Activated CD8-positive, alpha-beta T cell treated with anti-CD3 and anti-CD28 coated beads, Interleukin-2, amount 10 ng/mL, durations not matched to agents 7 days and 5 days (primary cell): Measurements from ENCODE around the gene CLCNKB. TPM values are rescaled to one million over a fixed set of nuclear protein-coding genes. Genes with fewer than 3 reads are reported as not detected.
"Not testable (repeated sequence)": the region's sequence is repeated elsewhere in the genome, so short reads cannot be mapped to it uniquely, and the experiment has no call there.

Experiments
- ATAC-seq: fragments of 150-1000 bp; cut with Tn5 transposase; one replicate; pipeline ENCODE4 v1.10.0; 2021; ENCODE audit warnings: moderate library complexity
- CTCF ChIA-PET: fragments of 350-600 bp; sonication (Branson Sonifier 250); formaldehyde crosslinking; loops from one replicate; lab custom pipeline; 2021; ENCODE audit warnings: antibody characterized with exemption; lab: Charles Lee
- POLR2A ChIA-PET: fragments of 350-600 bp; sonication (Branson Sonifier 250); formaldehyde crosslinking; loops from one replicate; lab custom pipeline; 2021; ENCODE audit warnings: antibody characterized with exemption; lab: Charles Lee
- DNase-seq: peaks from one replicate; pipeline ENCODE4 v3.0.0-alpha.2; 2020
- H3K27ac Mint-ChIP-seq: one replicate; pipeline ENCODE4 v1.8.0; 2021; ENCODE audit warnings: mild to moderate bottlenecking, mixed read lengths
- H3K27me3 Mint-ChIP-seq: one replicate; pipeline ENCODE4 v1.8.0; 2021; ENCODE audit warnings: low read depth, mixed read lengths
- H3K36me3 Mint-ChIP-seq: one replicate; pipeline ENCODE4 v1.8.0; 2021; ENCODE audit warnings: low read depth, mixed read lengths
- H3K4me1 Mint-ChIP-seq: one replicate; pipeline ENCODE4 v1.8.0; 2021; ENCODE audit warnings: low read depth, mixed read lengths
- H3K4me3 Mint-ChIP-seq: one replicate; pipeline ENCODE4 v1.8.0; 2021; ENCODE audit warnings: mild to moderate bottlenecking, mixed read lengths
- H3K9me3 Mint-ChIP-seq: one replicate; pipeline ENCODE4 v1.8.0; 2022; ENCODE audit warnings: mixed read lengths; ENCODE audit not compliant: insufficient read depth
- total RNA-seq, 2 experiments: library from RNA; stranded (reverse); gene quantifications; one replicate each; pipeline ENCODE4 v1.2.3, GENCODE V29; 2021

Gene CLCNKB
- total RNA-seq, 2 experiments from 2014 or later: not detected

DNA sequence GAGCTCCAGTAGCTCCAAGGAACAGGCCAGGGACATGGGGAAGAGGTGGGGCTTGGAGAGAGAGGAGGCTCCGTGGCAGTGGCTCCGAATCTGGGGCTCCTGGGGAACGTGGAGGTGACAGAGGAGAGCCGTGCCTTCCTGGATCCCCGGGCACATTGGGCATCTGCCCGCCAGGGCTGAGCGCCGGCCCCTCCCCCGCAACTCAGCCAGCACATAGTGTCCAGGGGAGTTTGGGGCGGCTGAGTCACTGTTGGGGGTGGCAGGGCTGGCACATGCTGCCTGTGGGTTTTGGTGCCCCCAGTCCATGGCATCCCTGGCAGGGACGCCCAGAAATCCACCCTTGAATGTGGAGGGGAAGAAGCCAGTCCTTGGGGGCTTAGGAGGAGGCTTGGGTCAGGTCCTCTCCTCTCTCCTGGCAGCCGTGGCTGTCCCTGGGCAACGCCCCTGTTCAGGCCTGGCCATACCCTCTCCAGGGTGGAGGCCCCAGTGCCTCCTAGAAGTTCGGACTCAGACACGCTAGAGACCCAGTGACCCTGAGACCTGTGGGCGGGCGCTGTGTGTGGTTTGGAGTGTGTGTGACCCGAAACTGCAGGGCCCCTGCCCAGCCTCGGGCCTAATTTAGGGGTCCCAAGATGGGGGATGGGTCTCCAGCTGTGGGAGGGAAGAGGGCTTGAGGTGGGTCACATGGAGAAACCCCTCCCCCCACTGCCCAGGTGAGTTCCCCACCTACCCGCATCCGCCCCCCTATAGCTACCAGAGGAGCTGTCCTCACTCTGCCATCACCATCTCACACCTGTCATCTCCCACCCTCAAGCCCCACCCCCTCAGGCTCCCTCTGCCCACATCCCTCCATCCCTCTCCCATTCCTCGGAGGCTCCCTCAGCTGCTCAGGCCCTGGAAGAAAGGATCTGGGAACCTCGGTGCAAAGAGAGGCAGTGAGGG is 27.4 kb upstream of the CLCNKB start:
- peaks cover 4% of the 10 kb centered on the region for H3K27me3 Mint-ChIP-seq
- no peaks in the 10 kb centered on the region for H3K9me3 Mint-ChIP-seq
- DNase-seq (no peak), ATAC-seq (no peak)
- no peak overlapping the region for H3K27ac Mint-ChIP-seq
- no peaks in the 10 kb centered on the region for H3K36me3 Mint-ChIP-seq
- ChIA-PET CTCF (no interaction called here), POLR2A (no interaction called here)
- no peak overlapping the region for H3K4me3 Mint-ChIP-seq
- H3K4me1 Mint-ChIP-seq: peaks cover 6% of the 10 kb centered on the region

DNA sequence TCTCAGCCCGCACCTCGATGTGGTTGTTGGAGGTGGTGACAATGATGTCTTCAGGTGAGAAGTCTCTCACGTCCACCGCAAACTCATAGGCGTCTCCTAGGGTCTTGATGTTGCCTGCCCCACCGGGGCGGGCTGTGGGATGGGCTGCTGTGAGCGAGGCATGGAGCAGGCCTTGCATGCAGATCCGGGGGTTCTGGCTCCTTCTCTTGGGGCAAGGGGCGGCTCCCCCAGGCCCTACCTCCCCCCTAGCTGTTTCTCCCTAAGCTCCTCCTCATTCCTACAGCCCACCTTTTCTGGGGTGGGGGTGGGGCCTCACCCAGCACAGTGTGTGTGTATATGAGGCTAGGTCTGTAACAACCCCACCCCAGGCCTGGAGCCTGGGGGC is 26.5 kb upstream of the CLCNKB start:
- CTCF ChIA-PET: no interaction called here
- H3K9me3 Mint-ChIP-seq: no peaks in the 10 kb centered on the region
- no peaks in the 10 kb centered on the region for H3K36me3 Mint-ChIP-seq
- DNase-seq: no peak
- H3K4me1 Mint-ChIP-seq: peaks cover 6% of the 10 kb centered on the region
- H3K27me3 Mint-ChIP-seq: peaks cover 4% of the 10 kb centered on the region
- POLR2A ChIA-PET: no interaction called here
- ATAC-seq: no peak
- no peak overlapping the region for H3K27ac Mint-ChIP-seq
- no peak overlapping the region for H3K4me3 Mint-ChIP-seq

DNA sequence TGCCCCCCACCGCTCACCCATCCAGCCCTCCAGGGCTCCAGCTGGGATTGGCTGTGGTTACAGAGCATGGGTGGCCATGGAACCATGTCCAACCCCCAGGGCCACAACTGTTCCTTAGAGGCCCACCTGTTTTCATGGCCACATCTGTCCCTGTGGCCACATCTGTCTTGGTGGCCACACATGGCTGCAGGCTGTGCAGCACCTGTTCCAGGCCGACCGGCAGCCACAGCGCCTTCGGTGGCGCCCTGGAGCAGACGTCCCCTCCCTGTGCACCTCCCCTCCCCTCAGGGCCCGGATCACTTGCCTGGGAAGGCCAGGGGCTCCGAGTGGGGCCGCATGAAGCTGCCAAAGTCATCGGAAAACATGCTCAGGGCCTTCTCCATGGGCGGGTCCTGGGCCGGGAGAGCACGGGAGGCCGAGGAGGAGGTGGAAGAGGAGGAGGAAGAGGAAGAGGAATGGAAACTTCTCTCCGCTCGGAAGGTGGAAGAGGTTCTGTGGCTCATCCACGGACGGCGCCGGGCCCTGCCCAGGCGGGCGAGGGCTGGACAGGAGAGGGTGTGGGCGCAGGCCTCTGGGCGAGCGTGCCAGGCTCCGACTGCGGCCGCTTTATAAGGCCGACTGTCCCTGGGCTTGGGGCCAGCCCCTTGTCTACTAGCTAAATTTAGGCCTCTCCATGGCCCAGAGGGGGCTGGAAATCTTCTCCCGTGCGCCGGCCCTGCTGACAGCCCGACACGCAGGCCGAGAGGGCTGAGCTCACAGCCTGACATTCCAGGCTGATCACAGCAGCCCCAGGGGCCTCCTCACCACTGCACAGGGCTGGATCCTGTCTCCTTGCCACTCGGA is 25.9 kb upstream of the CLCNKB start, which contains the start of gene HSPB7:
Gene HSPB7 (minus strand): TSS at position 583 of the 843 bp plus-strand sequence. CDS start 80 bp downstream, at position 503.
- CTCF ChIA-PET: interaction anchor here (1.0 kb wide), 1 partner anchor 61 kb away, joined by 4 read pairs; no protein-coding TSS in a partner anchor
- ATAC-seq (no peak), DNase-seq (no peak)
- POLR2A ChIA-PET: no interaction called here
- Mint-ChIP-seq H3K4me3 (no peak within 1 kb of the TSS), H3K27me3 (peaks cover 4% of the 10 kb centered on the region), H3K4me1 (no peaks in the 10 kb centered on the region), H3K9me3 (no peaks in the 10 kb centered on the region), H3K27ac (no peak within 1 kb of the TSS), H3K36me3 (no peaks in the 10 kb centered on the region)

DNA sequence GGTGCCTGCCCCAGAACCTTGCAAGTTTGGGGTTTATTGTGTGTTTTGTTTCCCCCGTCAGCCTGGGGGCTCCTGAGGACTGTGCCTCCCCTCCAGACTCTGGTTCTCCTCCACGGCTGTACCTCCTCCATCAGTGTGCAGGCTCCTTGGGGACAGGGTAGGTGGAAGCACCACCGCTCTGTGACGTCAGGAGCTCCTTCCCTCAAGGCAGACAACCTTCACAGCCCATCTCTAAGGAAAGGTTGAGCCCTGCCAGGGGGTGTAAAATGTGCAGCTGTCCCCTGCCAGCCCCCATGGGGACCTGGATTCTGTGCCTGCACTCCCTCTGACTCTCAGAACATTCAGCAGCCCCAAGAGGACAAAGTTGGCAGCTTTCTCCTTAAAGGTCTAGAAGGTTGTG is 25.3 kb upstream of the CLCNKB start:
- DNase-seq: no peak
- Mint-ChIP-seq H3K4me3 (no peak overlapping the region), H3K4me1 (no peaks in the 10 kb centered on the region), H3K9me3 (no peaks in the 10 kb centered on the region), H3K27ac (no peak overlapping the region), H3K36me3 (no peaks in the 10 kb centered on the region), H3K27me3 (peaks cover 4% of the 10 kb centered on the region)
- CTCF ChIA-PET: interaction anchor here (1.0 kb wide), 1 partner anchor 61 kb away, joined by 4 read pairs; no protein-coding TSS in a partner anchor
- POLR2A ChIA-PET: no interaction called here
- ATAC-seq: no peak

DNA sequence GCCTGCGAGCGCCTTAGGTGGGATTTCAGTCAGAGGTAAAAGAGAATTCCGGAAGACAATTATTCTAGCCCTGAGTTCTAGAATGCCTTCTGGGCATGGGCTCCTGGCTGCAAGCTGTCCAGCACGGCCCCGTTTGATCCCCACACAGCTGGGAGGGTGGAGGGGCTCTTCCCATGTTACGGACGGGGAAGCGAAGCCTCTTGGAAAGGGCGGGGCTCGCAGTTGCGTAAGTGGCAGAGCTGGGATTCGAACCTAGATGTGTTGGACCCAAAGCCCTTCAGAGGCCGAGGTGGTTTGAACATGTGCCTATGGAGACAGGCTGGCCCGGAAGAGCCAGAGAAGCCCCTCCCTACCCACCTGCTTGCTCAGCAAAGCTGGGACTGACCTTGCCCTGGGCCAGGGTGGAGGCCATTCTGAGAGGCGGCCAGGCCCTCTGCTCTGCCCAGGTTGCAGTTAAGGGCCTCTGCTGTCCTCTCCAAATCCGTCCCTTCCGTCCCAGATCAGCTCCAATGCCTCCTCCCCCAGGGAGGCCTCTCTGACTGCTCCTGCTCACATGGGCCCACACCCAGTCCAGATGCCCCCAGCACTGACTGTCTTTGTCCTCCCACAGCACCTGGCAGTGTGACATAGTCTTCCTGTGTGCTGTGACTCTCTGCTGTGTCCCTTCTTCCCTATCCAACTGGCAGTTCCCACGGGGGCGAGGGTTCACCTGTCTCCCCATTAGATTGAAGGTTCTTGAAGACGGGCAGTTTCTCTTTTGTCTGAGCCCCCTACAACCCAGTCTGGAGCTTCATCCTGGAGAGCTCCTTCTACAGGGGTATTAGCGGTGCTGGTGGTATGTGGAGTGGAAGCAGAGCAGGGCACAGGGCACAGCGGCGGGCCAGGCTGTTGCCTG is 24.6 kb upstream of the CLCNKB start:
- DNase-seq (no peak), ATAC-seq (no peak)
- no peak overlapping the region for H3K27ac Mint-ChIP-seq
- no peak overlapping the region for H3K4me3 Mint-ChIP-seq
- H3K36me3 Mint-ChIP-seq: no peaks in the 10 kb centered on the region
- H3K9me3 Mint-ChIP-seq: no peaks in the 10 kb centered on the region
- H3K27me3 Mint-ChIP-seq: peaks cover 4% of the 10 kb centered on the region
- no peaks in the 10 kb centered on the region for H3K4me1 Mint-ChIP-seq
- CTCF ChIA-PET: interaction anchor here (1.0 to 1.9 kb wide), 2 partner anchors 11 to 60 kb away, joined by 4 to 6 read pairs; no protein-coding TSS in a partner anchor
- POLR2A ChIA-PET: interaction anchor here (0.6 to 1.0 kb wide), 2 partner anchors 19 to 296 kb away, joined by 3 read pairs; no protein-coding TSS in a partner anchor

DNA sequence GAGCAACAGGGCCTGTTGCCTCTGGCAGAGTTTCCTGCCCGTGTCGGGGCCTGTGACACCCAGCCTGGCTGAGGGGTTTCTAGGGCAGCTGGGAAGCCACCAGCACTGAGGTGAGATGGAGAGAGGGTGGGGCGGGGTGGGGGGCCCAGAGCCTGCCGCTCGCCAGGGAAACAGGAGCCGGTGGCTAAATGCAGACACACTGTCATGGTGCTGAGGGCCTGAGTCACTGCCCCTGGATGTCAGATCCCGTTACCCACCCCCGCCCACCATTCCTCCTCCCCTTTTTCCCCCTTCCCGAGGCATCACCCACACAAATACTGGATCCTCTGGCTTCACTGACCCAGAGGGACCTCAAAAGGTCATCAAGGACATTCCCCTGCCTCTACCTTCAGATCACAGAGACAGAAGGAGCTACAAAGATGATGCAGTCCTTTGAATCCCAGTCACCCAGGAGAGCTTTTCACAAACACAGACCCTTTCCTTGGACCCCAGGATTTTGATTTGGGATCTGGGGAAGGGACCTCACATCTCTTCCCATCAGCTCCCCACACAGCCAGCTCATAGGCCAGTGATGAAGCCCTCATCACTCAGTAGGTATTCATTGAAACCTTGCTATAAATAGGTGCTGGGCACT is 23.8 kb upstream of the CLCNKB start:
- ChIA-PET CTCF (interaction anchor here (1.9 kb wide), 1 partner anchor 12 kb away, joined by 6 read pairs; no protein-coding TSS in a partner anchor), POLR2A (interaction anchor here (0.6 to 1.0 kb wide), 3 partner anchors 9 to 295 kb away, joined by 3 to 5 read pairs (median 3); no protein-coding TSS in a partner anchor)
- no peaks in the 10 kb centered on the region for H3K36me3 Mint-ChIP-seq
- no peaks in the 10 kb centered on the region for H3K4me1 Mint-ChIP-seq
- no peak overlapping the region for H3K4me3 Mint-ChIP-seq
- no peak for ATAC-seq
- H3K27me3 Mint-ChIP-seq: no peaks in the 10 kb centered on the region
- no peaks in the 10 kb centered on the region for H3K9me3 Mint-ChIP-seq
- no peak for DNase-seq
- H3K27ac Mint-ChIP-seq: no peak overlapping the region

DNA sequence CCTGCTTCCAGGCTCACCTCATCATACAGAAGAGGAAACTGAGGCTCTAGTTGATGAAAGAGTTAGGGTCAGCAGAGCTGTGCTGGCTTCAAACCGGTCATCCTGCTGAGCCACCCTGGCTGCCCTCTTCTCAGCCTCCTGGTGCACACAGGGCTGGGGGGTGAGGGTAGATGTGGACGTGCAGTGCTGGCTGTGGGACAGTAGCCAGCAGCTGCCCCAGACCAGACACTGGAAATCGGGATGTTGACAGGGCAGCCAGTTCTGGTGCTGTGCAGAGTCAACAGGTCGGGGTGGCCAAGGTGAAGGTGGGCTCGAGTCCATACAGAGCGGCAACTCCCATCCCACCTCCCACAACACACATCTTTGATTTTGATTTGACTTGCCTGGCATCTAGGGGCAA is 23.3 kb upstream of the CLCNKB start:
- H3K4me1 Mint-ChIP-seq: no peaks in the 10 kb centered on the region
- H3K36me3 Mint-ChIP-seq: no peaks in the 10 kb centered on the region
- H3K4me3 Mint-ChIP-seq: no peak overlapping the region
- H3K27me3 Mint-ChIP-seq: no peaks in the 10 kb centered on the region
- DNase-seq (no peak), ATAC-seq (no peak)
- no peaks in the 10 kb centered on the region for H3K9me3 Mint-ChIP-seq
- ChIA-PET POLR2A (interaction anchor here (0.8 to 1.0 kb wide), 2 partner anchors 8 to 18 kb away, joined by 3 to 5 read pairs; no protein-coding TSS in a partner anchor), CTCF (interaction anchor here (1.9 kb wide), 1 partner anchor 13 kb away, joined by 6 read pairs; no protein-coding TSS in a partner anchor)
- H3K27ac Mint-ChIP-seq: no peak overlapping the region

DNA sequence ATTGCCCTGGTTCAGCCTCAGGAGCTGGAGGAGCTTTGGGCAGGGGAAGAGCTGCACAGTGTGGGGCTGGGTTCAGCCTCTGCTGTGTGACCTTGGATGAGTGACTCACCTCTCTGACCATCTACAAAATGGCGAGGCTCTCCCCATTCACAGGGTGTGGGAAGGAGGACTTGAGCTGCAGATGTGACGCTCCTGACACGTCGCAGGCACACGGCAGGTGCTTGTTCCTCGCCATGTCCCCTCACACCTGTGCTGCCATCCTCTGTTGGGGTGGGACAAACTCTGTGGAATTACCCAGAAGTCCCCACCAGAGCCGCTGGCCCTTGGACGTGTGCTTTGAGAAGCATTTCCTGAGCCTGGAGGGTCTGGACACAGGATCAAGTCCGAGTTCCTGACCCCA is 22.7 kb upstream of the CLCNKB start:
- ATAC-seq, CTCF ChIA-PET, DNase-seq, H3K4me3 Mint-ChIP-seq, H3K27me3 Mint-ChIP-seq, H3K27ac Mint-ChIP-seq, H3K9me3 Mint-ChIP-seq, POLR2A ChIA-PET, H3K4me1 Mint-ChIP-seq, H3K36me3 Mint-ChIP-seq: not testable (repeated sequence)

DNA sequence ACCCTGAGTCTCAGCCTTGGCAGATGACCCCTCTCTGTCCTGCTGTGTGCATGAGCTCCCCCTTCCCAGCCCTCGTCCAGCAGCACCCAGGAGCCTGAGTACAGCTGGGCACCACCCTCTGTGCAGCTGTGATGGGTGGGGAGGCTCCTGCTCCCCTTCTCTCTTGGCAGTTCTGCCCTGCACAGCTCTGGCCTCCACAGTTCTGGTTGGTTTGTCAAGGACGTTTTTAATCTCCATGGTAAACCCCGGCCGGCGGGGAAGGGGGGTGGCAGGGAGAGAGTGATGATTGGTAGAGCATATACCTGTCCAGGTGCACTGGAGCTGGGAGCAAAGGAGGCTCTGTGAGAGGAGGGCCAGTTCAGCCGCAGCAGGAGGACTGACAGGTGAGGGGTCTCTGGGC is 21.9 kb upstream of the CLCNKB start, which contains the start of gene CLCNKA:
Gene CLCNKA (plus strand): TSS at position 356 of the 400 bp plus-strand sequence. CDS start 584 bp downstream, outside the sequence.
- CTCF ChIA-PET: interaction anchor here (0.9 kb wide), 1 partner anchor 12 kb away, joined by 4 read pairs; no protein-coding TSS in a partner anchor
- POLR2A ChIA-PET: no interaction called here
- no peak within 1 kb of the TSS for H3K27ac Mint-ChIP-seq

DNA sequence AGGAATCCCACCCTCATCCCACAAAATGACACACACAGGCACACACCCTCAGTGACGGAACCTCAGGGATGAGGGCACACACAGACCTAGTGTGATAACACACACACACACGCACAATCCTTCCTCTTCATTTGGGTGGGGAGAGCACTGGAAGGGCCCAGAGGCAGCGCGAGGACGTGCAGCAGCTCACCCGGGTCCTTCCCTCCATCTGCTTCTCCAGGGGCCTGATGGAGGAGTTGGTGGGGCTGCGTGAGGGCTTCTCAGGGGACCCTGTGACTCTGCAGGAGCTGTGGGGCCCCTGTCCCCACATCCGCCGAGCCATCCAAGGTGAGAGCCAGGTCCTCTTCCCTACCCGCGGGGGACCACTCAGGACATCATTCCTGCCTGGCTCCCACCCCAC is 21.2 kb upstream of the CLCNKB start:
- Mint-ChIP-seq H3K9me3 (no peaks in the 10 kb centered on the region), H3K4me1 (no peaks in the 10 kb centered on the region), H3K36me3 (no peaks in the 10 kb centered on the region), H3K27me3 (no peaks in the 10 kb centered on the region), H3K4me3 (no peak overlapping the region), H3K27ac (no peak overlapping the region)
- POLR2A ChIA-PET: no interaction called here
- no peak for DNase-seq
- CTCF ChIA-PET: interaction anchor here (0.9 kb wide), 1 partner anchor 13 kb away, joined by 4 read pairs; no protein-coding TSS in a partner anchor
- ATAC-seq: no peak

More for the DNA sequence above, 21.9 kb upstream of the CLCNKB start, which contains the start of gene CLCNKA:
- Mint-ChIP-seq H3K4me3 (no peak within 1 kb of the TSS), H3K27me3 (no peaks in the 10 kb centered on the region), H3K9me3 (no peaks in the 10 kb centered on the region), H3K4me1 (no peaks in the 10 kb centered on the region), H3K36me3 (no peaks in the 10 kb centered on the region)
- DNase-seq (no peak), ATAC-seq (no peak)
